ENCODE data around the gene GMNN.

- TF ChIP-seq CTCF (conservative IDR thresholded peaks at IDR 0.05; ENCODE audit: low read length) (no peak), EZH2phosphoT487 (IDR thresholded peaks at IDR 0.05; ENCODE audit: borderline replicate concordance) (no peak)
Observed at GRCh38 chr6:24796616-24797290, 22.0 kb downstream of the GMNN start.

All from Loucy (cell line).